Measurements from ENCODE around the gene IFT74.

- TF ChIP-seq CTCF (IDR thresholded peaks at IDR 0.05) (no peak), REST (IDR thresholded peaks at IDR 0.05; ENCODE audit: insufficient read depth in 1 of 2, low read depth in 2 of 2, low read length in 1 of 2) (no peak), TCF7L2 (IDR thresholded peaks at IDR 0.05; ENCODE audit: low read depth, low read length) (no peak), SIN3A (IDR thresholded peaks at IDR 0.05; ENCODE audit: borderline replicate concordance, insufficient read depth, low read depth, low read length) (no peak)
These were observed 152.8 kb downstream of the IFT74 start, which contains the start of gene TEK for GRCh38 chr9:27108981-27109541.
